Left kidney (tissue), 2 donors: ENCODE data around the gene SGSM1. TPM values are rescaled to one million over a fixed set of nuclear protein-coding genes. Genes with fewer than 3 reads are reported as not detected.
A peak's percentile ranks its signal among the peaks of the same experiment; 100 is the strongest.

Source experiments
- DNase-seq: peaks from one replicate; pipeline ENCODE4 v3.0.0-alpha.2; 2013
- polyA plus RNA-seq: library from polyadenylated mRNA; unstranded; fragments of 120-200 nt; gene quantifications from one replicate; pipeline ENCODE4 v1.2.1, GENCODE V29; 2013; ENCODE audit not compliant: insufficient read length

Gene SGSM1
- polyA plus RNA-seq, 1 donor = 2.7 TPM

GRCh38 chr22:24951942-24952836, 146.2 kb downstream of the SGSM1 start, which contains the start of gene KIAA1671:
TSS of gene KIAA1671 (plus strand) at chr22:24952716. CDS start at chr22:25028000, 75,284 bp downstream.
- peak; percentile 84 for DNase-seq

GRCh38 chr22:24952837-24953383, 146.9 kb downstream of the SGSM1 start:
- DNase-seq = no peak

GRCh38 chr22:24953384-24954113, 147.5 kb downstream of the SGSM1 start:
- no peak for DNase-seq

GRCh38 chr22:24954114-24954463, 148.1 kb downstream of the SGSM1 start:
- no peak for DNase-seq

GRCh38 chr22:24954856-24955255, 148.8 kb downstream of the SGSM1 start:
- no peak for DNase-seq

- DNase-seq = no peak
Observed at GRCh38 chr22:24957043-24957442, 151.0 kb downstream of the SGSM1 start.

GRCh38 chr22:24961217-24961844, 155.3 kb downstream of the SGSM1 start:
- DNase-seq = no peak

- DNase-seq = no peak
Observed at GRCh38 chr22:24962094-24962493, 156.1 kb downstream of the SGSM1 start.

GRCh38 chr22:24962835-24963234, 156.8 kb downstream of the SGSM1 start:
- no peak for DNase-seq

GRCh38 chr22:24964441-24964840, 158.4 kb downstream of the SGSM1 start:
- no peak for DNase-seq

GRCh38 chr22:24965822-24966626, 160.0 kb downstream of the SGSM1 start:
- DNase-seq = no peak

GRCh38 chr22:24968066-24968561, 162.1 kb downstream of the SGSM1 start:
- DNase-seq = no peak

- DNase-seq = no peak
Observed at GRCh38 chr22:24969560-24970301, 163.7 kb downstream of the SGSM1 start.

GRCh38 chr22:24972369-24972768, 166.4 kb downstream of the SGSM1 start:
- DNase-seq = no peak

- DNase-seq = no peak
Observed at GRCh38 chr22:24973872-24974271, 167.9 kb downstream of the SGSM1 start.

GRCh38 chr22:24975125-24975640, 169.2 kb downstream of the SGSM1 start:
- no peak for DNase-seq

- no peak for DNase-seq
Observed at GRCh38 chr22:24975813-24976341, 169.9 kb downstream of the SGSM1 start.

GRCh38 chr22:24976442-24977218, 170.6 kb downstream of the SGSM1 start:
- no peak for DNase-seq
